Adipose tissue (tissue), 3 donors: ENCODE data around the gene SEC14L5. TPM values are rescaled to one million over a fixed set of nuclear protein-coding genes. Genes with fewer than 3 reads are reported as not detected.
"Not testable (repeated sequence)": the region's sequence is repeated elsewhere in the genome, so short reads cannot be mapped to it uniquely, and the experiment has no call there.

Experiments
- H3K27ac ChIP-seq: one replicate; pipeline ENCODE4 v1.5.1; 2013; ENCODE audit warnings: low read depth, low read length
- WGBS, 3 donors: extraction: QIAGEN DNeasy Blood & Tissue Kit; methylation state at CpG; one replicate each; pipeline ENCODE4 v1.1.7; 2013; 5-methylcytosine and 5-hydroxymethylcytosine counted together
- polyA plus RNA-seq, 3 donors: library from polyadenylated mRNA; stranded (reverse); fragments of 200-250 nt; gene quantifications; one replicate each; pipeline ENCODE4 v1.2.3, GENCODE V29; 2013
- donor health status: healthy with polysubstance abuse.
- donor health status: Bipolar disorder and iron deficiency.
- donor health status: healthy.

SEC14L5 gene
- polyA plus RNA-seq, 3 donors: 0.24 to 0.67 (median 0.27) TPM

- 74 to 84% (median 76%) methylated on average over 14 of the region's 14 CpGs for WGBS, 3 donors
- no peak overlapping the region for H3K27ac ChIP-seq
Observed at GRCh38 chr16:5042574-5043171, 84.5 kb downstream of the SEC14L5 start.

GRCh38 chr16:5044011-5044540 is 85.9 kb downstream of the SEC14L5 start:
- no peak overlapping the region for H3K27ac ChIP-seq
- WGBS, 3 donors: 84 to 94% (median 92%) methylated on average over 8 of the region's 8 CpGs

- H3K27ac ChIP-seq: not testable (repeated sequence)
- 91 to 96% (median 93%) methylated on average over 11 of the region's 11 CpGs for WGBS, 3 donors
Observed at GRCh38 chr16:5044581-5044980, 86.5 kb downstream of the SEC14L5 start.

- WGBS, 3 donors: 86 to 88% (median 87%) methylated on average over 10 of the region's 10 CpGs
- H3K27ac ChIP-seq: no peak overlapping the region
Observed at GRCh38 chr16:5045499-5046115, 87.5 kb downstream of the SEC14L5 start.

- H3K27ac ChIP-seq: no peak overlapping the region
- WGBS, 3 donors: 75 to 78% (median 76%) methylated on average over 2 of the region's 2 CpGs
Observed at GRCh38 chr16:5046914-5047313, 88.8 kb downstream of the SEC14L5 start.

GRCh38 chr16:5054876-5055865 is 97.0 kb downstream of the SEC14L5 start:
- WGBS, 3 donors: 88 to 91% (median 91%) methylated on average over 15 to 16 of the region's 16 CpGs
- H3K27ac ChIP-seq: no peak overlapping the region

- WGBS, 3 donors: 12 to 30% (median 19%) methylated on average over 11 of the region's 11 CpGs
- no peak overlapping the region for H3K27ac ChIP-seq
Observed at GRCh38 chr16:5056352-5056751, 98.2 kb downstream of the SEC14L5 start.

GRCh38 chr16:5058476-5058875 is 100.3 kb downstream of the SEC14L5 start:
- WGBS, 3 donors: 53 to 66% (median 58%) methylated on average over 7 of the region's 7 CpGs

GRCh38 chr16:5059386-5060072 is 101.4 kb downstream of the SEC14L5 start:
- WGBS, 3 donors: 75 to 83% (median 77%) methylated on average over 6 of the region's 6 CpGs

More at GRCh38 chr16:5058476-5058875, 100.3 kb downstream of the SEC14L5 start:
- no peak overlapping the region for H3K27ac ChIP-seq

GRCh38 chr16:5060073-5060641 is 102.0 kb downstream of the SEC14L5 start:
- 82 to 84% (median 83%) methylated on average over 10 of the region's 10 CpGs for WGBS, 3 donors
- H3K27ac ChIP-seq: no peak overlapping the region

More at GRCh38 chr16:5059386-5060072, 101.4 kb downstream of the SEC14L5 start:
- H3K27ac ChIP-seq: no peak overlapping the region

- no peak overlapping the region for H3K27ac ChIP-seq
- 85 to 89% (median 88%) methylated on average over 11 of the region's 11 CpGs for WGBS, 3 donors
Observed at GRCh38 chr16:5062051-5062450, 103.9 kb downstream of the SEC14L5 start.

- H3K27ac ChIP-seq: no peak overlapping the region
- 72 to 77% (median 73%) methylated on average over 19 of the region's 19 CpGs for WGBS, 3 donors
Observed at GRCh38 chr16:5062790-5063765, 104.9 kb downstream of the SEC14L5 start.

GRCh38 chr16:5064915-5065314 is 106.8 kb downstream of the SEC14L5 start:
- H3K27ac ChIP-seq: no peak overlapping the region
- WGBS, 3 donors: 29 to 79% (median 64%) methylated on average over 7 of the region's 7 CpGs

- H3K27ac ChIP-seq: no peak overlapping the region
- WGBS, 3 donors: 32 to 60% (median 54%) methylated on average over 8 of the region's 8 CpGs
Observed at GRCh38 chr16:5065326-5065725, 107.2 kb downstream of the SEC14L5 start.

- WGBS, 3 donors: 45 to 64% (median 47%) methylated on average over 10 of the region's 10 CpGs
Observed at GRCh38 chr16:5065813-5066212, 107.7 kb downstream of the SEC14L5 start, which contains the start of gene C16orf89. C16orf89 (minus strand) TSS chr16:5065956; CDS start chr16:5065908, 48 bp downstream.

GRCh38 chr16:5066511-5066910 is 108.4 kb downstream of the SEC14L5 start:
- no peak overlapping the region for H3K27ac ChIP-seq
- WGBS, 3 donors: 63 to 67% (median 66%) methylated on average over 6 of the region's 6 CpGs

More at GRCh38 chr16:5065813-5066212, 107.7 kb downstream of the SEC14L5 start, which contains the start of gene C16orf89:
- H3K27ac ChIP-seq: no peak within 1 kb of the TSS
